Inflammatory macrophage treated with lipopolysaccharide for 4 hours (primary cell): ENCODE results near the gene MIGA2.

ENCODE experiments used
- DNase-seq: peaks from one replicate; pipeline ENCODE4 v3.0.0-alpha.2; 2020

The MIGA2 gene

GRCh38 chr9:129038109-129038852, 1.9 kb downstream of the MIGA2 start:
- no peak for DNase-seq

GRCh38 chr9:129040113-129040643, 3.8 kb downstream of the MIGA2 start:
- DNase-seq, result no peak

GRCh38 chr9:129042016-129042415, 5.6 kb downstream of the MIGA2 start:
- no peak for DNase-seq

DNA sequence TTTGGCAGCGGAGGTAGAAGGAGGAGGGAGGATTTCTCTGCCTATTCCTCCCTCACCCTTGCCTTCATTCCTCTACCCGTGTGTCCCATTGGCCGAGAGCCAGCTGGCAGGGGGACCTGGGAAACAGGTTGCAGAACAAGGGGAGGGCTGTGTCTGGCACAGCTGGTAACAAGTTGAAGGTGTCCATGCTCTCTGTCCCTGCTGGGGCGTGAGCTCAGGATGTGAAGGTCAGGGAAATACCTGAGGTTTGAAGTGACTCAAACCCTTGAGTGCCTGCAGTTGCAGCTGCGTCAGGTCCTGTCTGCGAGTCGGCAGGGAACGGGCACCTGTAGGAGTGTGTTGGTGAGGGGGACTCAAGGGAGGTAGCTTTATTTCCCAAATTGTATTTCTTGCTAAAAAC, 16.2 kb downstream of the MIGA2 start:
- no peak for DNase-seq

- no peak for DNase-seq
Observed at GRCh38 chr9:129053020-129053419, 16.6 kb downstream of the MIGA2 start.

GRCh38 chr9:129054163-129054851, 17.9 kb downstream of the MIGA2 start:
- DNase-seq, result no peak

- DNase-seq, result peak; percentile 86
Observed at GRCh38 chr9:129058965-129059795, 22.8 kb downstream of the MIGA2 start.

- DNase-seq, result no peak
Observed at GRCh38 chr9:129059796-129060785, 23.7 kb downstream of the MIGA2 start.

- DNase-seq, result no peak
Observed at GRCh38 chr9:129060991-129061390, 24.6 kb downstream of the MIGA2 start.

GRCh38 chr9:129063061-129063460, 26.6 kb downstream of the MIGA2 start:
- no peak for DNase-seq

DNA sequence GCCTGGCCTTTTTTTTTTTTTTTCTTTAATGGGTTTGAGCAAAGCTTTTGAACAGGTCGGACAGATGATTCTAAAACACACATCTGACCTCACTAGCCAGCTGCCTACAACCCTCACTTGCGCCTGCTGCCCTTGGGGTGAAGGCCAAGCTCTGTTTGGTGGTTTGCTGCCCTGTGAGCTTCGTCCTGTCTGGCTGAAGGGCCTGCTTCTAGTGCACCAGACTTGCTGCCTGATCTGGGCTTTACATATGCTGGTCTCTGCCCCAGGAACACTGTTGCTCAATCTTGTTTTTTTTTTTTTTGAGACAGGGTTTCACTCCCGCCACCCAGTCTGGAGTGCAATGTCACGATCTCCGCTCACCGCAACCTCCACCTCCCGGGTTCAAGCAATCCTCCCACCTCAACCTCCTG, 28.1 kb downstream of the MIGA2 start:
- no peak for DNase-seq

DNA sequence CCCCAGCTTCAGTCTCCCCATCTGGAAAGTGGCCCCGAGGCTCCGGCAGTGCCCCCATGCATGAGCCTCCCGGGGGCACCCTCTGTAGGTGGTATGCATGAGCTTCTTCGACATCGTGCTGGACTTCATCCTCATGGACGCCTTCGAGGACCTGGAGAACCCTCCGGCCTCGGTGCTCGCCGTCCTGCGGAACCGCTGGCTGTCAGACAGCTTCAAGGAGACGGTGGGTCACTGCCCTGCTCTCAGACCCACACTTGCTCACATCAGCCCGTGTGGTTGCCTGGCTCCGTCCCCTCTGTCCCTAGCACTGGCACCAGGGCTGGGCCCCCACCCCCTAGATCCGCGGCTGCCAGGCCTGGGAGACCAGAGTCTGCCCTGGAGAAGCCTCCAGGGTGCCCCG, 31.7 kb downstream of the MIGA2 start:
- DNase-seq, result no peak

GRCh38 chr9:129068990-129069861, 32.8 kb downstream of the MIGA2 start:
- peak; percentile 85 for DNase-seq

DNA sequence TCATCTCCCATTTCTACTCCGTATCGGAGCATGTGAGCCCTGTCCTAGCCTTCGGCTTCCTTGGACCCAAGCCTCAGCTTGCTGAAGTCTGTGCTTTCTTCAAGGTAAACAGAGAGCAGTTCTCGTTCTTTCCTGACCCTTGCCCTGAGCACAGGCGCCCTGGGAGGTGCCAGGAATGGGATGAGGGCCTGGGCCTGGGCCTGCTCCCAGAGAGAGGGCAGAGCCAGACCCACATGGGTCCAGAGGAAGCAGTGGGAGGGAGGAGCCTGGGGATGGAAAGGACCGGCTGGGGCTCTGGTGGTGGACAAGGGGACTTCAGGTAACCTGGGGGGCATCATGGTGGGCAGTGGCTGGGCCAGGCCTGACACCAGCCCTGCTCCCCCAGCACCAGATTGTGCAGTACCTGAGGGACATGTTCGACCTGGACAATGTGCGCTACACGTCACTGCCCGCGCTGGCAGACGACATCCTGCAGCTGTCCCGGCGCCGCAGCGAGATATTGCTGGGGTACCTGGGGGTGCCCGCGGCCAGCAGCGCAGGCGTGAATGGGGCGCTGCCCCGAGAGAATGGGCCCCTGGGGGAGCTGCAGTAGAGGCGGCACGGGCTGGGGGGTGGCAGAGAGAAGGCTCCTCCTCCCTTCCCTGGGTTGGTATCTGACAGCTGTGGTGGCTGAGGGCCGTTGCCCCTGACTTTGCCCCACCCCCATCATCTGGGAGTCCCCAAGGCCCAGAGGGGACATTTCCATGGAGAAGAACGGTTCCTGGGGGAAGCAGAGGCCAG, 33.6 kb downstream of the MIGA2 start:
- no peak for DNase-seq

DNA sequence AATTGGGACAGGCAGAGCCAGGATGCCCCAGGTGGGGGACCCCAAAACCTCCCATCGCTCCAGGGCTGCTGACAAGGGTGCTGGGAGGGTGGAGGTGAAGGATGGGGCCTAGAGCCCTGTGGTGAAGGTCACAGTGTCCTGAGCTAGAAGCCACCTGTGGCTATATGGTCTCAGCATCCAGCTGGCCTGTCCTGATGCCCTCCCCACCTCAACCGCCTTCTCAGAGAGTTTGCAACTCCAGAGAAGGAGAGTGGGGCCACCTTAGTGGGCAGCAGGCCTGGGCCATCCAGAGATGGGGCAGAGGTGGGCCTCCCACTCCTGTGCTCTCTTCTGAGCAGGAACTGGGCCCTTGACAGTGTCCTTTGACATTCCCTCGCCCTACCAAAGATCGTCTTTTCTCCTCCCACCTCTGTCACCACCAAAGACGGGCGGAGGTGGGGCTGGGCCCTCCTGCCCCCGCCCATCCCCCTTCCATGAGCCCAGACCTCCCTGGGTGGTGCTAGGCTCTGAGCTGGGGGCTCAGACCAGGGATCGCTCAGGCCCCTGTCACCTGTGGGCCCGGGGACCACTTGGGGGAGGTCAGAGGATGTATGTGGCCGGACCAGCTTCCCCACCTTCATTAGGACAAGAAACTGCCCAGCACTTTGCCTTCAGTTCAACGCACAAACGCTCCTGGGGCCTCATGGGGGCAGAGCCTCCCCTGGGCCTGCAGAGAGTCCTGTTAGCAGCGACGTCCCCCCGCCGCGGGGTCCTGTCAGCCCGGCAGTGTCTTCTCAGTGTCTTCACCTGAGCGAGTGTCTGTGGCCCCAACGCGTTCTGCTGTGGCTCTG, 34.5 kb downstream of the MIGA2 start:
- no peak for DNase-seq

DNA sequence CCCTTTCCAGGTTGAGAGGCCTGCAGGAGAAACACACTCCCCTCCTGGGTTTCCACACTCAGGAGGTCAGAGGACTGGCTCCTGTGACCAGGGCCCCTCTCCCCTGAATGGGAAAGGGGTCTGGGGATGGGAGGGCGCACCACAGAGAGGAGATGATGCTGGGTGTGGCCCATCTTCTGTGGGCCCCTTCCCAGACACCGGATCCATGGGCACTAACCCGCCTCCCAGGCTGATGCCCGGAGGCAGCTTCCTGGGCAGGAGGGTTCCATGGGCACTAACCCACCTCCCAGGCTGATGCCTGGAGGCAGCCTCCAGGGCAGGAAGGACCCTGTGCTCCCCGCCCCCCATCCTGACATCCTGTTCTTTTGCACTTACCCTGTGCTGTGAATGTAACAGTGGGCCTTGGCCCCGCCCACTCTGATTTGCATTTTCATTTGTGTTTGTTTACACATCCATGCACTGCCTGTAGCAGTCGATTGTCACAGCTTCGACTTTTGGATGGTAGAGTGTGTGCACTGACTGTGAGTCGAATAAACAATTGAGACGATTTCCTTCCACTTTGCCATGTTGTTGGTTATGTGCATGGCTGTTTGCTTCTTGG, 35.2 kb downstream of the MIGA2 start:
- DNase-seq, result no peak

DNA sequence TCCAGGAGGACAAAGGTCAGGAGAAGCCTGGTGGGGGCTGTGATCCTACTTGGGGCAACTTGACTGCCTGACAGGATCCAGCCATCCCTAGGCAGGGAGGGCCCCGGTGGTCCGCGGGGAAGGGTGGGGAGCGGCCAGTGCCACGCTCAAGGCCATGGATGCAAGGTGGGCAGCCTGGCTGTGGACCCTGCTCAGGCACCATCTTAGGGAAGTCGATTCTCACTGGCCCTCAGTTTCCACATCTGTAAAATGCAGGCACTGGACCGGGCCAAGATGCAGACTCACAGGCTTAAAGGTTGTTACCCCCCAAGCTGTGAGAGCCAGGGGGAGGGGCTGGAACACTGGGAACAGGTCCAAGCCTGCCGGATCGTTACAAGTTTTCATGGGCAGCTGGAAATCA, 35.7 kb downstream of the MIGA2 start:
- DNase-seq, result no peak

- no peak for DNase-seq
Observed at GRCh38 chr9:129073404-129073803, 37.0 kb downstream of the MIGA2 start.

GRCh38 chr9:129074106-129074505, 37.7 kb downstream of the MIGA2 start:
- no peak for DNase-seq
